ENCODE data around the gene ZMAT5. TPM values are rescaled to one million over a fixed set of nuclear protein-coding genes. Genes with fewer than 3 reads are reported as not detected.

The ZMAT5 gene
- total and polyA plus RNA-seq, 2 of the 13 experiments (the other 11 are each of a cell fraction or from before 2014, with no cell fraction given), result 20.7 to 27.8 TPM

GRCh38 chr22:29704528-29705285 is 62.1 kb downstream of the ZMAT5 start (continued):
- no peak for TF ChIP-seq SP2 (CRISPR knock-in tag; IDR thresholded peaks at IDR 0.05)
- TF ChIP-seq FOSL1 (CRISPR knock-in tag; IDR thresholded peaks at IDR 0.05; ENCODE audit: borderline replicate concordance), result no peak
- TF ChIP-seq ZNF724P (CRISPR knock-in tag; IDR thresholded peaks at IDR 0.05; ENCODE audit: borderline replicate concordance), result no peak
- no peak for TF ChIP-seq ASH2L (IDR thresholded peaks at IDR 0.05; ENCODE audit: insufficient read length, low read depth, low read length)
- TF ChIP-seq CHD4 (IDR thresholded peaks at IDR 0.05; ENCODE audit: borderline replicate concordance, low read length), result no peak
- no peak for TF ChIP-seq CAMTA2 (CRISPR knock-in tag; IDR thresholded peaks at IDR 0.05; ENCODE audit: borderline replicate concordance)
- TF ChIP-seq POLR2AphosphoS2 (IDR thresholded peaks at IDR 0.05; ENCODE audit: low read depth, low read length), result no peak
- no peak for TF ChIP-seq MAFF (IDR thresholded peaks at IDR 0.05; ENCODE audit: low read depth, low read length)
- TF ChIP-seq REST (IDR thresholded peaks at IDR 0.05; ENCODE audit: borderline replicate concordance in 1 of 2, low read depth in 1 of 2, low read length in 2 of 2), result peak in 1 of 2 experiments; percentile 17; a peak in 1 of 4 replicates
- no peak for TF ChIP-seq SNRNP70 (IDR thresholded peaks at IDR 0.05; ENCODE audit: low read depth, low read length)
- no peak for TF ChIP-seq YEATS4 (CRISPR knock-in tag; IDR thresholded peaks at IDR 0.05; ENCODE audit: borderline replicate concordance)
- no peak for TF ChIP-seq MLLT10 (CRISPR knock-in tag; IDR thresholded peaks at IDR 0.05)
- TF ChIP-seq ZNF17 (CRISPR knock-in tag; IDR thresholded peaks at IDR 0.05), result no peak
- no peak for TF ChIP-seq POLR2G (IDR thresholded peaks at IDR 0.05; ENCODE audit: low read depth, low read length)
- no peak for TF ChIP-seq THAP9 (CRISPR knock-in tag; IDR thresholded peaks at IDR 0.05; ENCODE audit: borderline replicate concordance)
- TF ChIP-seq ETV5 (CRISPR knock-in tag; IDR thresholded peaks at IDR 0.05; ENCODE audit: borderline replicate concordance), result no peak
- TF ChIP-seq NR2F2 (IDR thresholded peaks at IDR 0.05; ENCODE audit: borderline replicate concordance, low read depth), result no peak
- TF ChIP-seq ESRRA (CRISPR knock-in tag; IDR thresholded peaks at IDR 0.05; ENCODE audit: low read depth), result no peak
- no peak for TF ChIP-seq RFX1 (IDR thresholded peaks at IDR 0.05)
- TF ChIP-seq SAP130 (CRISPR knock-in tag; IDR thresholded peaks at IDR 0.05; ENCODE audit: low read depth), result peak; percentile 54; the same call in 1 of the 2 replicates
- TF ChIP-seq ZBTB7A (CRISPR knock-in tag; IDR thresholded peaks at IDR 0.05), result 0 out of 2 replicates have a peak, but pooled peaks have one; percentile 18
- TF ChIP-seq KDM6A (CRISPR knock-in tag; IDR thresholded peaks at IDR 0.05; ENCODE audit: low read depth), result no peak
